GM23338 (cell line): ENCODE measurements around the gene ZNF438. TPM values are rescaled to one million over a fixed set of nuclear protein-coding genes. Genes with fewer than 3 reads are reported as not detected.

Experiments
- ATAC-seq: fragments of 200-7000 bp; cut with Tn5 transposase; 3 replicates; pipeline ENCODE4 v1.9.1; 2020
- DNase-seq: peaks from one replicate; pipeline ENCODE4 v3.0.0-alpha.2; 2015; ENCODE audit warnings: low spot score
- H2AFZ ChIP-seq: fragments of 200-600 bp; sonication (generic); 2 replicates; pipeline ENCODE4 v1.8.0; 2016; ENCODE audit warnings: antibody characterized with exemption, mild to moderate bottlenecking, moderate library complexity
- H3F3A ChIP-seq: fragments of 200-600 bp; sonication (generic); replicated peaks from 2 replicates; pipeline ENCODE4 v1.8.0; 2017; ENCODE audit warnings: antibody characterized with exemption, mixed run types, low read depth
- H3K27ac ChIP-seq: fragments of 200-600 bp; sonication (generic); 2 replicates; pipeline ENCODE4 v1.6.1; 2016; ENCODE audit warnings: low read depth
- H3K27me3 ChIP-seq: fragments of 200-600 bp; sonication (generic); 2 replicates; pipeline ENCODE4 v1.8.0; 2016; ENCODE audit warnings: mild to moderate bottlenecking, mixed run types, moderate library complexity; ENCODE audit not compliant: insufficient read depth
- H3K36me3 ChIP-seq: fragments of 200-600 bp; sonication (generic); 2 replicates; pipeline ENCODE4 v1.8.0; 2016; ENCODE audit warnings: mild to moderate bottlenecking; ENCODE audit not compliant: insufficient read depth
- H3K4me1 ChIP-seq: fragments of 200-600 bp; sonication (generic); 2 replicates; pipeline ENCODE4 v1.8.0; 2016; ENCODE audit warnings: mild to moderate bottlenecking, moderate library complexity; ENCODE audit not compliant: insufficient read depth
- H3K4me2 ChIP-seq: fragments of 200-600 bp; sonication (generic); 2 replicates; pipeline ENCODE4 v1.7.1; 2017; ENCODE audit warnings: mixed run types
- H3K4me3 ChIP-seq: fragments of 200-600 bp; sonication (generic); 2 replicates; pipeline ENCODE4 v1.6.1; 2016; ENCODE audit warnings: mixed run types
- H3K79me2 ChIP-seq: fragments of 200-600 bp; sonication (generic); replicated peaks from 2 replicates; pipeline ENCODE4 v1.8.0; 2017; ENCODE audit warnings: mild to moderate bottlenecking; ENCODE audit not compliant: insufficient read depth
- H3K9me2 ChIP-seq: fragments of 200-600 bp; sonication (generic); 2 replicates; pipeline ENCODE4 v1.8.0; 2017; ENCODE audit not compliant: insufficient read depth
- H4K20me1 ChIP-seq: fragments of 200-600 bp; sonication (generic); replicated peaks from 2 replicates; pipeline ENCODE4 v1.8.0; 2017; ENCODE audit warnings: mild to moderate bottlenecking; ENCODE audit not compliant: insufficient read depth
- H3K27ac Mint-ChIP-seq: 2 replicates; pipeline ENCODE4 v1.8.0; 2020; ENCODE audit warnings: inconsistent platforms, mild to moderate bottlenecking, moderate library complexity, mixed read lengths
- H3K27me3 Mint-ChIP-seq: 3 replicates; pipeline ENCODE4 v1.8.0; 2022; ENCODE audit warnings: low read depth, mild to moderate bottlenecking, moderate library complexity, mixed read lengths, inconsistent platforms; ENCODE audit not compliant: insufficient read depth, poor library complexity
- H3K36me3 Mint-ChIP-seq: 3 replicates; pipeline ENCODE4 v1.8.0; 2021; ENCODE audit warnings: low read depth, mild to moderate bottlenecking, inconsistent platforms, moderate library complexity, mixed read lengths
- H3K4me1 Mint-ChIP-seq: 3 replicates; pipeline ENCODE4 v1.8.0; 2020; ENCODE audit warnings: mild to moderate bottlenecking, inconsistent platforms, mixed read lengths
- H3K4me3 Mint-ChIP-seq: 3 replicates; pipeline ENCODE4 v1.8.0; 2021; ENCODE audit warnings: moderate library complexity, mild to moderate bottlenecking, inconsistent platforms, mixed read lengths
- H3K9me3 Mint-ChIP-seq: 3 replicates; pipeline ENCODE4 v1.8.0; 2020; ENCODE audit warnings: moderate library complexity, mild to moderate bottlenecking, inconsistent platforms, mixed read lengths
- ETS1 ChIP-seq: IDR thresholded peaks from 2 replicates; pipeline ENCODE4 v1.6.1; 2016; ENCODE audit warnings: antibody characterized with exemption
- EZH2phosphoT487 ChIP-seq: fragments of 200-600 bp; sonication (generic); IDR thresholded peaks from one replicate; pipeline ENCODE4 v1.8.1; 2018; ENCODE audit warnings: antibody characterized with exemption; ENCODE audit not compliant: unreplicated experiment
- JUNB ChIP-seq: IDR thresholded peaks from one replicate; pipeline ENCODE4 v1.6.1; 2016; ENCODE audit warnings: antibody characterized with exemption; ENCODE audit not compliant: unreplicated experiment
- POLR2AphosphoS5 ChIP-seq: IDR thresholded peaks from 2 replicates; pipeline ENCODE4 v1.6.1; 2016; ENCODE audit warnings: antibody characterized with exemption, low read depth
- ZNF114 ChIP-seq: fragments of 250-450 bp; sonication (Bioruptor Pico); IDR thresholded peaks from 2 replicates; pipeline ENCODE4 v1.5.0; 2020; ENCODE audit warnings: mild to moderate bottlenecking, moderate library complexity
- ZNF462 ChIP-seq: fragments of 250-450 bp; sonication (Bioruptor Pico); IDR thresholded peaks from 2 replicates; pipeline ENCODE4 v1.5.0; 2020; ENCODE audit warnings: mild to moderate bottlenecking, moderate library complexity
- polyA plus RNA-seq: library from polyadenylated mRNA; unstranded; fragments of >200 nt; fragmentation: Nextera tagmentation; extraction: Ambion mirVana; gene quantifications from 2 replicates; pipeline ENCODE4 v1.2.1, GENCODE V29; 2016
- total RNA-seq: library from RNA; depleted of rRNA; stranded (reverse); fragments of >200 nt; shearing (Covaris generic); gene quantifications from 2 replicates; pipeline ENCODE4 v1.2.3, GENCODE V29; 2014

ZNF438 gene
- total and polyA plus RNA-seq, 2 experiments from 2014 or later: 0.91 to 0.94 TPM

GRCh38 chr10:30869566-30869965 is 162.1 kb downstream of the ZNF438 start (continued):
- no peak for TF ChIP-seq ZNF462 (CRISPR knock-in tag)

GRCh38 chr10:30868611-30869010 is 163.1 kb downstream of the ZNF438 start:
- H3K36me3 ChIP-seq: no peaks in the 10 kb centered on the region
- H3K9me2 ChIP-seq: no peaks in the 10 kb centered on the region
- H3K27ac ChIP-seq: no peak overlapping the region
- Mint-ChIP-seq H3K27me3 (no peaks in the 10 kb centered on the region), H3K4me3 (no peak overlapping the region), H3K27ac (no peak overlapping the region), H3K9me3 (no peaks in the 10 kb centered on the region), H3K36me3 (no peaks in the 10 kb centered on the region), H3K4me1 (peaks cover 7% of the 10 kb centered on the region; the same call in 2 of the 3 replicates)
- no peak overlapping the region for H3K4me3 ChIP-seq
- no peaks in the 10 kb centered on the region for H3K27me3 ChIP-seq
- no peak overlapping the region for H3K4me2 ChIP-seq
- DNase-seq: no peak
- ATAC-seq: no peak
- H3K79me2 ChIP-seq: no peaks in the 10 kb centered on the region
- no peak overlapping the region for H2AFZ ChIP-seq
- no peaks in the 10 kb centered on the region for H4K20me1 ChIP-seq
- peaks cover 4% of the 10 kb centered on the region; the same call in 1 of the 2 replicates for H3K4me1 ChIP-seq
- no peaks in the 10 kb centered on the region for H3F3A ChIP-seq
- TF ChIP-seq EZH2phosphoT487 (no peak), JUNB (no peak), ZNF114 (no peak), POLR2AphosphoS5 (no peak)

- H3K79me2 ChIP-seq: no peaks in the 10 kb centered on the region
- no peaks in the 10 kb centered on the region for H3K27me3 Mint-ChIP-seq
- no peaks in the 10 kb centered on the region for H3K27me3 ChIP-seq
- no peak overlapping the region for H3K27ac ChIP-seq
- H3F3A ChIP-seq: no peaks in the 10 kb centered on the region
- H3K4me1 ChIP-seq: peaks cover 4% of the 10 kb centered on the region; the same call in 1 of the 2 replicates
- H3K36me3 ChIP-seq: no peaks in the 10 kb centered on the region
- H4K20me1 ChIP-seq: no peaks in the 10 kb centered on the region
- H3K4me2 ChIP-seq: no peak overlapping the region
- H3K36me3 Mint-ChIP-seq: no peaks in the 10 kb centered on the region
- no peak overlapping the region for H3K4me3 ChIP-seq
- H3K27ac Mint-ChIP-seq: no peak overlapping the region
- H3K9me2 ChIP-seq: peaks cover 3% of the 10 kb centered on the region
- no peak overlapping the region for H2AFZ ChIP-seq
- H3K4me3 Mint-ChIP-seq: no peak overlapping the region
- no peak for ATAC-seq
- no peak for DNase-seq
- H3K4me1 Mint-ChIP-seq: peaks cover 7% of the 10 kb centered on the region; the same call in 2 of the 3 replicates
- H3K9me3 Mint-ChIP-seq: no peaks in the 10 kb centered on the region
- TF ChIP-seq ETS1: no peak
Measured at GRCh38 chr10:30866896-30867295, 164.8 kb downstream of the ZNF438 start.
